HEK293 (cell line): ENCODE measurements around the gene TPP1.

Experiments
- CTCF ChIA-PET: fragments of 350-600 bp; formaldehyde crosslinking; extraction: SDS; loops from one replicate; lab custom pipeline; 2021; ENCODE audit warnings: antibody characterized with exemption; lab: Yijun Ruan, JAX
- POLR2A ChIA-PET: fragments of 300-600 bp; formaldehyde crosslinking; extraction: SDS; loops from one replicate; lab custom pipeline; 2020; ENCODE audit warnings: antibody characterized with exemption, inconsistent platforms; lab: Yijun Ruan, JAX
- H3K27ac ChIP-seq: fragments of 200-500 bp; sonication (Bioruptor generic); 2 replicates; pipeline ENCODE4 v1.5.1; 2014; ENCODE audit warnings: low read depth, low read length, control low read depth, inconsistent platforms; ENCODE audit errors: extremely low read depth
- H3K36me3 ChIP-seq, 2 experiments: fragments of 200-500 bp in 1 of 2; sonication (Bioruptor generic) in 1 of 2; 1 replicate in 1 of 2; 2 replicates in 1 of 2; pipeline ENCODE4 v1.5.1; 2014 to 2017; ENCODE audit warnings: inconsistent platforms in 2 of 2, low read length in 2 of 2; ENCODE audit not compliant: control insufficient read depth in 2 of 2, insufficient read depth in 1 of 2
- H3K4me1 ChIP-seq: fragments of 200-500 bp; sonication (Bioruptor generic); 2 replicates; pipeline ENCODE4 v1.5.1; 2014; ENCODE audit warnings: mild to moderate bottlenecking, low read length, inconsistent platforms; ENCODE audit not compliant: control insufficient read depth, insufficient read depth
- H3K4me3 ChIP-seq: 2 replicates; pipeline ENCODE4 v1.5.1; 2011; ENCODE audit warnings: low read depth, mild to moderate bottlenecking, control low read depth, low read length, moderate library complexity
- H3K9me3 ChIP-seq: fragments of 200-500 bp; sonication (Bioruptor generic); 2 replicates; pipeline ENCODE4 v1.5.1; 2014; ENCODE audit warnings: low read depth, low read length, inconsistent platforms; ENCODE audit not compliant: control insufficient read depth, insufficient read depth
- GFI1B ChIP-seq: fragments of 450-650 bp; formaldehyde crosslinking; IDR thresholded peaks from 2 replicates; pipeline ENCODE4 v1.5.1; 2016; ENCODE audit warnings: missing biosample characterization, missing genetic modification characterization
- HOXA7 ChIP-seq: sonication (generic); formaldehyde crosslinking; IDR thresholded peaks from 2 replicates; pipeline ENCODE4 v1.8.1; 2022; ENCODE audit warnings: missing genetic modification reagents, borderline replicate concordance
- PRDM1 ChIP-seq: fragments of 450-650 bp; formaldehyde crosslinking; IDR thresholded peaks from 2 replicates; pipeline ENCODE4; 2016; ENCODE audit warnings: missing biosample characterization, missing genetic modification characterization
- ZNF202 ChIP-seq: fragments of 450-650 bp; formaldehyde crosslinking; IDR thresholded peaks from 2 replicates; pipeline ENCODE4 v1.5.1; 2016; ENCODE audit warnings: missing biosample characterization, missing genetic modification characterization, borderline replicate concordance
- ZNF350 ChIP-seq: fragments of 450-650 bp; formaldehyde crosslinking; IDR thresholded peaks from 2 replicates; pipeline ENCODE4 v1.5.0; 2017; ENCODE audit warnings: missing biosample characterization, mild to moderate bottlenecking, missing genetic modification characterization
- ZNF366 ChIP-seq: fragments of 450-650 bp; formaldehyde crosslinking; conservative IDR thresholded peaks from 2 replicates; pipeline ENCODE4 v1.5.1; 2016; ENCODE audit warnings: missing biosample characterization, missing genetic modification characterization
- ZNF37A ChIP-seq: fragments of 450-650 bp; IDR thresholded peaks from 2 replicates; pipeline ENCODE4 v1.5.1; 2018; ENCODE audit warnings: missing biosample characterization, missing genetic modification characterization
- ZNF433 ChIP-seq: fragments of 450-650 bp; formaldehyde crosslinking; IDR thresholded peaks from 2 replicates; pipeline ENCODE4 v1.5.1; 2016; ENCODE audit warnings: missing biosample characterization, missing genetic modification characterization, low read depth
- ZNF473 ChIP-seq: fragments of 450-650 bp; formaldehyde crosslinking; IDR thresholded peaks from 2 replicates; pipeline ENCODE4 v1.5.1; 2017; ENCODE audit warnings: missing biosample characterization, missing genetic modification characterization
- ZNF658 ChIP-seq: fragments of 450-650 bp; formaldehyde crosslinking; IDR thresholded peaks from 2 replicates; pipeline ENCODE4; 2016; ENCODE audit warnings: missing biosample characterization, missing genetic modification characterization
- TF ChIP-seq, protein P1 (sequence below): fragments of 450-650 bp; formaldehyde crosslinking; IDR thresholded peaks from 2 replicates; pipeline ENCODE4 v1.5.1; 2017; ENCODE audit warnings: missing biosample characterization, missing genetic modification characterization
- TF ChIP-seq, protein P2 (sequence below): fragments of 450-650 bp; formaldehyde crosslinking; IDR thresholded peaks from 2 replicates; pipeline ENCODE4 v1.5.1; 2016; ENCODE audit warnings: missing biosample characterization, missing genetic modification characterization
- TF ChIP-seq, protein P3 (sequence below): sonication (generic); formaldehyde crosslinking; IDR thresholded peaks from 2 replicates; pipeline ENCODE4 v1.8.1; 2022; ENCODE audit warnings: mild to moderate bottlenecking, moderate library complexity, missing genetic modification reagents
- TF ChIP-seq, protein P4 (sequence below): fragments of 450-650 bp; formaldehyde crosslinking; IDR thresholded peaks from 2 replicates; pipeline ENCODE4 v1.5.1; 2016; ENCODE audit warnings: missing biosample characterization, missing genetic modification characterization

The TPP1 gene

DNA sequence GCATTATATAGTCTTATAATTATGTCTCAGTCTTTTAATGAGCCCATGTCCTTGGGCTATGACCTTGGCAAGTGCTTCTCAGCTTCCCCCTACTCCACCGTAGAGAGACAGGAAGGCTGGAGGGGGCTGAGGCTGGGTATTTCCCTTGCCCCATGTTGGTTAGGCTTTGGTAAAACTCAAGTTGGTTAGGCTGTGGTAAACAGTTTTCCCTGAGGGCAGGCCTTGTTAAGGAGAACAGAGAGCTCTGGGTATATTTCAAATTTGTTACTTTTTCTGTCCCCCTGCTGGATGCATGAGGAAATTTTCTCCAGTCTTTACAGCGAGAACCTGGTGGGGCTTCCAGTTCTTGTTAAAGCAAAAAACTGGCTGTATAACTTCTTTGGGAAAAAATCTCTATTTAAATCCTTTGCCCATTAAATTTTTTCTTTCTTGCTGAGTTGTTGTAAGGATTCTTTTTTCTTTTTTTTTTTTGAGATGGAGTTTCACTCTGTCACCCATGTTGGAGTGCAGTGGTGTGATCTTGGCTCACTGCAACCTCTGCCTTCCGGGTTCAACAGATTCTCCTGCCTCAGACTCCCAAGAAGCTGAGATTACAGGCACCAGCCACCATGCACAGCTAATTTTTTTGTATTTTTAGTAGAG lies 48.6 kb upstream of the TPP1 start:
- no peak overlapping the region for H3K27ac ChIP-seq
- TF ChIP-seq ZNF433 (tag by site-specific recombination) (no peak), ZNF350 (tag by site-specific recombination) (no peak), HOXA7 (no peak), ZNF473 (tag by site-specific recombination) (no peak)
- TF ChIP-seq, protein P1, sequence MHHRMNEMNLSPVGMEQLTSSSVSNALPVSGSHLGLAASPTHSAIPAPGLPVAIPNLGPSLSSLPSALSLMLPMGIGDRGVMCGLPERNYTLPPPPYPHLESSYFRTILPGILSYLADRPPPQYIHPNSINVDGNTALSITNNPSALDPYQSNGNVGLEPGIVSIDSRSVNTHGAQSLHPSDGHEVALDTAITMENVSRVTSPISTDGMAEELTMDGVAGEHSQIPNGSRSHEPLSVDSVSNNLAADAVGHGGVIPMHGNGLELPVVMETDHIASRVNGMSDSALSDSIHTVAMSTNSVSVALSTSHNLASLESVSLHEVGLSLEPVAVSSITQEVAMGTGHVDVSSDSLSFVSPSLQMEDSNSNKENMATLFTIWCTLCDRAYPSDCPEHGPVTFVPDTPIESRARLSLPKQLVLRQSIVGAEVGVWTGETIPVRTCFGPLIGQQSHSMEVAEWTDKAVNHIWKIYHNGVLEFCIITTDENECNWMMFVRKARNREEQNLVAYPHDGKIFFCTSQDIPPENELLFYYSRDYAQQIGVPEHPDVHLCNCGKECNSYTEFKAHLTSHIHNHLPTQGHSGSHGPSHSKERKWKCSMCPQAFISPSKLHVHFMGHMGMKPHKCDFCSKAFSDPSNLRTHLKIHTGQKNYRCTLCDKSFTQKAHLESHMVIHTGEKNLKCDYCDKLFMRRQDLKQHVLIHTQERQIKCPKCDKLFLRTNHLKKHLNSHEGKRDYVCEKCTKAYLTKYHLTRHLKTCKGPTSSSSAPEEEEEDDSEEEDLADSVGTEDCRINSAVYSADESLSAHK (tag by site-specific recombination) = no peak
- TF ChIP-seq, protein P2, sequence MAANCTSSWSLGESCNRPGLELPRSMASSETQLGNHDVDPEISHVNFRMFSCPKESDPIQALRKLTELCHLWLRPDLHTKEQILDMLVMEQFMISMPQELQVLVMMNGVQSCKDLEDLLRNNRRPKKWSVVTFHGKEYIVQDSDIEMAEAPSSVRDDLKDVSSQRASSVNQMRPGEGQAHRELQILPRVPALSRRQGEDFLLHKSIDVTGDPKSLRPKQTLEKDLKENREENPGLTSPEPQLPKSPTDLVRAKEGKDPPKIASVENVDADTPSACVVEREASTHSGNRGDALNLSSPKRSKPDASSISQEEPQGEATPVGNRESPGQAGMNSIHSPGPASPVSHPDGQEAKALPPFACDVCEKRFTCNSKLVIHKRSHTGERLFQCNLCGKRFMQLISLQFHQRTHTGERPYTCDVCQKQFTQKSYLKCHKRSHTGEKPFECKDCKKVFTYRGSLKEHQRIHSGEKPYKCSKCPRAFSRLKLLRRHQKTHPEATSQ (tag by site-specific recombination) = no peak
- TF ChIP-seq, protein P3, sequence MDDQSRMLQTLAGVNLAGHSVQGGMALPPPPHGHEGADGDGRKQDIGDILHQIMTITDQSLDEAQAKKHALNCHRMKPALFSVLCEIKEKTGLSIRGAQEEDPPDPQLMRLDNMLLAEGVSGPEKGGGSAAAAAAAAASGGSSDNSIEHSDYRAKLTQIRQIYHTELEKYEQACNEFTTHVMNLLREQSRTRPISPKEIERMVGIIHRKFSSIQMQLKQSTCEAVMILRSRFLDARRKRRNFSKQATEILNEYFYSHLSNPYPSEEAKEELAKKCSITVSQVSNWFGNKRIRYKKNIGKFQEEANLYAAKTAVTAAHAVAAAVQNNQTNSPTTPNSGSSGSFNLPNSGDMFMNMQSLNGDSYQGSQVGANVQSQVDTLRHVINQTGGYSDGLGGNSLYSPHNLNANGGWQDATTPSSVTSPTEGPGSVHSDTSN (CRISPR knock-in tag) = no peak
- ChIA-PET POLR2A (interaction anchor here (1.5 kb wide), 2 partner anchors 15 to 56 kb away, joined by 3 to 7 read pairs; partner anchors contain the start of genes MRPL17 and TAF10), CTCF (interaction anchor here (0.6 to 2.2 kb wide), 8 partner anchors 9 to 289 kb away, joined by 3 to 13 read pairs (median 6); partner anchors contain the start of genes DCHS1 and MRPL17)
- H3K9me3 ChIP-seq = no peaks in the 10 kb centered on the region
- H3K4me3 ChIP-seq = no peak overlapping the region
- H3K36me3 ChIP-seq = no peaks in the 10 kb centered on the region
- H3K4me1 ChIP-seq = no peaks in the 10 kb centered on the region

DNA sequence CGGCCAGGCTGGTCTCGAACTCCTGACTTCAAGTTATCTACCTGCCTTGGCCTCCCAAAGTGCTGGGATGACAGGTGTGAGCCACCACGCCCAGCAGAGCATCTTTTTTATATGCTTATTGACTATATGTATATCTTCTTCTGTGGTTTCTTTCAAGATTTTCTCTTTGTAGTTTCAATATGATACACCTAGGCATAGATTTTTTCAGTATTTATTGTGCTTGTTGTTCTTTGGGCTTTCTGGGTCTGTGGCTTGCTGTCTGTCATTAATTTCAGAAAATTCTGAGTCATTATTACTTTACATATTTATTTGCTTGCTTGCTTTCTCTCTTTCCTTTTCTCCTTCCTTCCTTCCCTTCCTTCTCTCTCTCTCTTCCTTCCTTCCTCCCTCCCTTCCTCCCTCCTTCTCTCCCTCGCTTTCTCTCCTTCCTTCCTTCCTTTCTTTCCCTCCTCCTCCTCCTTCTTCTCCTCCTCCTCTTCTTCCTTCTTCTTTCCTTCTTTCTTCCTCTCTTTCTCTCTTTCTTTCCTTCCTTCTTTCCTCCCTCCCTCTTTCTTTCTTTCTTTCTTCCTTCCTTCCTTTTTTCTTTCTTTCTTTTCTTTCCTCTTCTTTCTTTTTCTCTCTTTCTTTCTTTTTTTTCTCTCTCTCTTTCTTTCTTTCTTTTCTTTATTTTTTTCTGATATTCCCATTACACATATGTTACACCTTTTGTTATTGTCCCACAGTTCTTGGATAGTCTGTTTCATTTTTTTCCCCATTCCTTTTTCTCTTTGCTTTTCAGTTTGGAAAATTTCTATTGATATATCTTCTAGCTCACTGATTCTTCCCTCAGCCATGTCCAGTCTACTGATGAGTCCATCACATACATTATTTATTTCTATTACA lies 47.3 kb upstream of the TPP1 start:
- H3K36me3 ChIP-seq = no peaks in the 10 kb centered on the region
- no peak overlapping the region for H3K27ac ChIP-seq
- no peak overlapping the region for H3K4me3 ChIP-seq
- no peaks in the 10 kb centered on the region for H3K4me1 ChIP-seq
- ChIA-PET POLR2A (interaction anchor here (1.5 kb wide), 1 partner anchor 17 kb away, joined by 7 read pairs; the partner anchor contains the start of gene MRPL17), CTCF (interaction anchor here (0.6 to 2.2 kb wide), 6 partner anchors 10 to 240 kb away, joined by 3 to 13 read pairs (median 4); partner anchors contain the start of gene DCHS1)
- TF ChIP-seq ZNF658 (tag by site-specific recombination) (no peak), ZNF202 (tag by site-specific recombination) (no peak), ZNF37A (tag by site-specific recombination) (no peak), PRDM1 (tag by site-specific recombination) (0 out of 2 replicates have a peak, but pooled peaks have one; percentile 21), ZNF366 (tag by site-specific recombination) (peak; percentile 92), GFI1B (no peak)
- TF ChIP-seq, protein P4, sequence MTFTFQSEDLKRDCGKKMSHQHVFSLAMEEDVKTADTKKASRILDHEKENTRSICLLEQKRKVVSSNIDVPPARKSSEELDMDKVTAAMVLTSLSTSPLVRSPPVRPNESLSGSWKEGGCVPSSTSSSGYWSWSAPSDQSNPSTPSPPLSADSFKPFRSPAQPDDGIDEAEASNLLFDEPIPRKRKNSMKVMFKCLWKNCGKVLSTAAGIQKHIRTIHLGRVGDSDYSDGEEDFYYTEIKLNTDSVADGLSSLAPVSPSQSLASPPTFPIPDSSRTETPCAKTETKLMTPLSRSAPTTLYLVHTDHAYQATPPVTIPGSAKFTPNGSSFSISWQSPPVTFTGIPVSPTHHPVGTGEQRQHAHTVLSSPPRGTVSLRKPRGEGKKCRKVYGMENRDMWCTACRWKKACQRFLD (tag by site-specific recombination) = no peak
- H3K9me3 ChIP-seq = no peaks in the 10 kb centered on the region
